NOMO-1 treated with dmso at 0.1 percent for 144 hours (cell line): ENCODE data around the gene SLC16A7.

Source experiments
- DNase-seq: peaks from one replicate; lab custom pipeline; 2025; ENCODE audit not compliant: unreplicated experiment; lab: John Stamatoyannopoulos, UW

Gene SLC16A7

DNA sequence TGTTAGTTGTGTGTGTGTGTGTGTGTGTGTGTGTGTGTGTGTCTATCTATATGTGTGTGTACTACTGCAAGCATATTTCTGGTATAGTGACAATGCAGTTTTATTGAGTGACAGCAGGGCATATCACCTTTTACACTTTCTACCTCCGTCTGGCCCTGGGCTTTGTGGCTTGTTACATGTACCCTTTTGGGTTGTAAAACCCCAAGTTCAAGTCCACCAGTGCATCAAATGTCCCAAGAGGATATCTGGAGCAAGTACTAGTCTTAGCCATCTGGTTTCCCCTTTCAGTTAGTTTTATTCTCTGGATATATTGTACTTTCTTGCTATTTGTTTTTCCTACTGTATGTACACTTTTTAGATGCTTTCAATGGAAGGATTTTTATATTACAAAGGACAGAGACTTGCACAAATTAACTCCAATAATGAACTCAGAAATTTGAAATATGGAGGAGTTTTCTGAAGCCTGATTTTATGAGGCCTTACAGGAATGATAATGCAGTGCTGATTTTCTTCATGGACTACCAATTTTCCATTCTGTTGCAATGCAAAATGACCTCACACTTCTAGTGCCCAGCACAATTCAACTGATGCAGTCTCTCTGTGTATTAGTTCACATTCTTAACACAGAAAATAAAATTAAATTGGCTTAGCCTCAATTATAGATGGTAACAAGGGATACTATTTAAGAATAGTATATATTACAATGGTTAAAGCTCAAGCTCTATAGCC, 29.1 kb downstream of the SLC16A7 start:
- no peak for DNase-seq

DNA sequence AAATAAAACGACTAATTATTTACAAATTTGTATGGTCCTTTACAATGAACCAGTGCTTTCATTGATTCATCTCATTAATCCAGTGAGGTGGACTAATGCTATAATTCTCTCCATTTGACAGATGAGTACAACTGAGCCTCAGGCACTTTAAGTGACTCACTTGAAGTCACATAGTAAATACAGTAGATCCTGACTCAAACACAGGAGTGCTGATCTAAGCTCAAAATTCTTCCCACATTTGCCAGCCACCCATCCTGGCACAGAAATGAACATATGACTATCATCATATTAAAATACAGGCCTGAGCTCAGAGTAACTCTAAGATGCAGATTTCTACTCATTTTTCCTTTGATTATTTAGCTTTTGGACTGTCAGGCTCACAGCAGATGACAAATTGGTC, 30.6 kb downstream of the SLC16A7 start:
- DNase-seq, result no peak

DNA sequence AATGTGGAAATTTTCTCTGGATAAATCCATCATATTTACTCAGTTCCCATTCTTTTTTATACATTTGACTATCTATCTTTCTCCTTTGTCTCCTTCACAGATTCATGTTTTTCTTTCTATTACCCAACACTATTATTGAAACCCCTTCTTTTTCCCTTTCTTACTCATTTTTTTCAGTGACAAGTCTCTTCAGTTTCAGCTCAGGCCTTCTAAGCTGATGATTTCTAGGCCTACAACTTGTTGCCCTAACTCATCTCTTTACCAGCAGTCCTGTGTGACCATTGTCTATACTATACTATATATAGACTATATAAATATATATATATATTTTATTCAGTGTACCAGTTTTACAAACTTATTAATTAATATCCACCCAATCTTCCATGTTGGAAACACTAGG, 31.8 kb downstream of the SLC16A7 start:
- no peak for DNase-seq

- DNase-seq, result no peak
These were observed 34.1 kb downstream of the SLC16A7 start for GRCh38 chr12:59629890-59630289.

DNA sequence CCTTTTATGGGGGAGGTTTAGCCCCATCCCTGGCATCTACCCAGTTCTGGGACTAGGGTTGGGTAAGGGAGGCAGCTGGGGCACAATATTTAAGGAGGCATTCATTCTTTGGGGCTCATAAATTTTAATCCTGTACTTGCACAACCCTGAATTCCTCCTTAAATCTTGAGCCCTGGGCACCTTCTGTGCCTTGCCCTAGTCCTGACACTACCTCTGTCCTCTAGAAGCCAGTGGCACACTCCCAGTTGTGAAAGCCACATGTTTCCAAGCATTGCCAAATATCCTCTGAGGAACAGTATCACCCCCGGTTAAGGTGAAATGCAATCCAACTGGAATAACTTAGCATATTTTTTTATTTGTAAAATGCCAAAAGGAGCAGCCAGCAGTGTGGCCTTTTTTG, 36.6 kb downstream of the SLC16A7 start:
- DNase-seq, result no peak

- DNase-seq, result no peak
These were observed 38.4 kb downstream of the SLC16A7 start for GRCh38 chr12:59634254-59634653.

DNA sequence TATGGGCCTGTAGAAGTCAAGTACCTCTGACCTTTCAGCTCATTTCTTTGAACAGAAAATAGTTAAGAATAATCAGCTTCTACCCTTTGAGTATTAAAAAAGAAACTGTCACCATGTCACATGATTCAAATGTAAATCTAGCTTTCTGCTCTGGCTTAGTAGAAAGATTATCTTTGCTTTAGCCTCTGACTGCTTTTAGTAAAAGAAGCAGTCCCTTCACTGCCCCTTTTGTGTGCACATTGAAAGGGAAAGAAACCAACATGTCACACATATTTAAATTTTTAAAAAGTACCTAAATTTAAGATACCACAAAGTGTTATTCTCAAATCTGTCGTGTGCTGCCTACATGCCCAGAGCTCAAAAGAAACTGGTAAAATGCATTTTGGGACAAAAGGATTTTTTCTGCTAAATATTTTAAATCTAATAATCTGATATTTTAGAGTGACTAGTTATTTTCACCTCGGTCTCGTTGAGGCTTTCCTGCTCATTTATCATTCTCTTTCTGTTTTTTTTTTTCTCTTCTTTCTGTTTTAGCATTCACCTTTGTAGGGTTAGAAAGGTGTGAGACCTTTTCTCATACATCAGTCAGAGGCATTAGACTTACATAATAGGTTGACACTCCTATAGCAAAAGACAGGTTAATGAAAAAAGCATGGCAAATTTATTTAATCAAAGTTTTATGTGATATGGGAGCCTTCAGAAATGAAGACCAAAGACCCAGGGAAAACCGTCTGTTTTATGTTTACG, 41.3 kb downstream of the SLC16A7 start:
- DNase-seq, result no peak

DNA sequence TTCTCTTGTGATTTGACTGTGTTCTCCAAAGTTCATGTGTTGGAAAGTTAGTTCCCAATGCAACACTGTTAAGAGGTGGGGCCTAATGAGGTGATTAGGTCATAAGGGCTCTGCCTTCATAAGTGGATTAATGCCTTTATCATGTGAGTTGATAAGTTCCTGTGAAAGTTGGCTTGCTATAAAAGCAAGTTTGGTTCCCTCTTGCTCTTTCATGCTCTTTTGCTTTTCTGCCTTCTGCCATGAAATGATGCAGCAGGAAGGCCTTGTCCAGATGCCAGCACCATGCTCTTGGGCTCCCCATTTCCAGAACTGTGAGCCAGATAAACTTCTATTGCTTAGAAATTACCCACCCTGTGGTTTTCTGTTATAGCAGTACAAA, 41.9 kb downstream of the SLC16A7 start:
- DNase-seq, result no peak

DNA sequence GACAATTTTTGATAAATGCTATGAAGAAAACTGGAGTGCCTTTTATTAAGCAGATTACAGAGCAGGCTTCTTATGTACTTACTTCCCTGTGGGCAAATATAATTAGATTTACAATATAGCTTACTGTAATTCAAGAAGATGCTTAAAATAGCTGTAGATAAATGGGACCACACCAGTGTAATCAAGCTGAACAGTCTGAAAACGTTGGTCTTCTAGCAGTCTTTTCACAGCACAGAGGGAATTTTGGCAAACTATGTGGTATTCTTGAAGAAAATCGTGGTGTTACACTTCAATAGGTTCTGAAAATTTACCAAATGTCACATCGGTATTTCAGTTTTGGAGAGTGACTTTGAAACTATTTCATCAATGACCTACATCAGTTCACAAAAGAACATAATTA, 47.7 kb downstream of the SLC16A7 start:
- no peak for DNase-seq

- no peak for DNase-seq
These were observed 49.4 kb downstream of the SLC16A7 start for GRCh38 chr12:59645242-59645641.

GRCh38 chr12:59646636-59647035, 50.8 kb downstream of the SLC16A7 start:
- no peak for DNase-seq

DNA sequence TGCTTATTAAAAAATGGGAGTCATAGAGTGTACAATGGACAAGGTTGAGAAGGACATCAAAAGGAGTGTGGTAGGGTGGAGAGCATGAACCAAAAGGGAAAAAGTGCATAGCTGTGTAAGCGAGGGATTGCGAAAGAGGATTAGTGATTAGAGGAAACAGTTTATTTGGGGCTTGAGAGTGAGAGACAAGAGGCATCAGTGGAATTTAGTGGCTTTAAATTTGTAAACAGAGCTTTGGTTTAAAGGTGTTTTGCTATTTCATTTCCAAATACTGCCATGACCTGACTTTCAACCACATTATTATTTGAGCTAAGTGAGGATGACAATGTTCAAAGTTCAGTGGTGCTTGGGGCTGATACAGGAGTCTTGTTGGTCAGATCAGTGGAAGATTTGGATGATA, 53.4 kb downstream of the SLC16A7 start:
- DNase-seq, result peak; percentile 0

- no peak for DNase-seq
These were observed 54.9 kb downstream of the SLC16A7 start for GRCh38 chr12:59650588-59651228.

GRCh38 chr12:59651229-59651920, 55.5 kb downstream of the SLC16A7 start:
- DNase-seq, result no peak

DNA sequence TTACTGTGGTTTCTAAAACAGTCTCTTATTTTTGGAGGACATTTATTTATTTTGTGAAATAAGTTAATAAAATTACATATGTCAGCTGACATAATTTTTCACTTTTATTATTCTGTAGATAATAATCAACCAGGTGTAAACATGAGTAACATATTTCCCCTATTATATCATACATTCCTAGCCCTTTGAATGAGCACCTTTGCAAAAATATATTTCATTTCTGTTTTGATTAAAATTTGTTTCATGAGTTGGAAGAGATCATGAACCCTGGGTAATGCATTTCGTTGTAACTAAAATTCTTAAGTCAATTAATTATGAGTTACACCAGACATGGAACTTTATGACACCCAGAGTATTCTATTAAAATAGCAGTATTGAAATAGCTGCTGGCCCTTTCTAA, 56.3 kb downstream of the SLC16A7 start:
- no peak for DNase-seq

GRCh38 chr12:59654061-59654460, 58.2 kb downstream of the SLC16A7 start:
- DNase-seq, result no peak

DNA sequence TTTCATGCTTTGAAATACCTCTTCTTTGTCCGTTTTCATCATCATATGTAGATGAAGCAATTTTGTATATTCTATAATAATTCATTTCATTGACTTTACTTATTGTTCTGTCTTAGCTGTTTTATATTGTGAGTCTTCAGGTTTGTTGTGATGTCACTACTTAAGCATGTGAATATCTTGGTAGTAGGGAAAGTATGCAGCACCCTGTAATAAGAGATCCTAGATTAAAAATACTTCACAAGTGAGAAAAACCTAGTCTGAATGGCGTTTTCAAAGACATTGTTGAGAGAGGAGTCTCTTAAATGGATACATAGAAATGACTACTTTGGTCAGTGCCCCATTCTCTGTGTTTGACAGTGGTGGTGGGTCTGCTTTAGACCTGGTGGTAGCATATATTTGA, 61.4 kb downstream of the SLC16A7 start:
- DNase-seq, result no peak

DNA sequence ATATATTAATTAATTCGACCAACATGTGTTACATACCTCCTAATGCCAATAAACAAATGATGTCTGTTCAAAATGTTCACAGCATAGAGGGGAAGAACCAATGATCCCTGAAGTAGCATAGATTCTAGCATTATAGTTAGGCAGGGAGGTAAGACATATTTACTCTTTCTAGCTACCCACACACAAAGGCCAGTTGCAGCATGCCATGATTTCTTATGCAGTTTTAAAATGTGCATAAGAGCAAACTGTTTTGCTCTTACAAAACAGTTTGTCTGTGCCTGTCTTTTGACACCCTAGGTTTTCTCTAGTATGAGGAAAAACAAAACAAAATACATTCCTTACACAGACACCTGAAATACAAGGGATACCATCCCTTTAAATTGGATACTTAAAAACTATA, 61.9 kb downstream of the SLC16A7 start:
- DNase-seq, result no peak

DNA sequence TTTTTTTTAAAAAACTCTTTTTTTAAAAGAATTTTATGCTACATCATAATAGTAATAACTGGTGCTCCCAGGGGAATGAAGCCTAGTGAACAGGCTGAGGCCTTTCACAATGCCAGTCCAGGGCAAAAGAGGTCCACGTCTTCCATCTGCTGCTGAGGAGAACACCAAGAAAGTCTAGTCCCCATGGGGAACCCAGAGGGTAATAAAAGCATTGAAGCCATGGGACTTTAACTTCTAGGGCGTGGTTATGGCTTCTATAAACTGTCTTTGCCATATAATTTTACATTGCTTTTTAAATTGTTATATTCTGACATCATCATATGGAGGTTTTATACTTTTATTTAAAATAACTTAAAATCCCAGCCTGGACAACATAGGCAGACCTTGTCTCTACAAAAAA, 64.3 kb downstream of the SLC16A7 start:
- DNase-seq, result no peak

DNA sequence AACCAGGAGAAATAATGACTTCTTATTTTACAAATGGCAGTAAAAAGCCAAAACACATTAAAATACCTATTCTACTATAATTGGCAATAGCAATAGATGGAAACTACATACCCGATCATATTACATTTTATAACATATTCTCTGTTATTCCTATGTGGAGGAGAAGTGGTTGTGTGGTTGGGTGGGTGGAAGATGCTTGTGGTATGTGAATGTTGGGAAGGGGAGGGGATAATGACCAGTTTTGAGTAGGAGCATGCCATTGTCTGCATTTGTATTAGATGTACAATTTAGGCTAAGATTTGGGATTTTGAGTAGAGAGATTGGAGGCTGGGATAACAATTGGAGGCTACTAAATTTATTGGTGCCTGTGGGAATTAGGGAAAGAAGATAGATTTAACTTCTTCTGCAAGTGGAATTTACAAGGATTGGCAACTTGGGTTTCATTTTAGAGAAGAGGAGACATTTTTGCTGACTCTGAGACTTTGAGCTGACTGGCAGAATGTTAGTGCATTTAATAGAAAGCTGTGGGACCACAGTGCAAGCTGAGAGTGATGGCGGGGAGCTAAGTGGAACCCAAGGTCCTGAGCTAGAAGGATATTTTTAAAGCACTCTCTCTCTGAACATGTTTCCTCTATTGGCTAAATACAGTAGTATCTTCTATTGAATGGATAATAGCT, 65.2 kb downstream of the SLC16A7 start:
- DNase-seq, result no peak

DNA sequence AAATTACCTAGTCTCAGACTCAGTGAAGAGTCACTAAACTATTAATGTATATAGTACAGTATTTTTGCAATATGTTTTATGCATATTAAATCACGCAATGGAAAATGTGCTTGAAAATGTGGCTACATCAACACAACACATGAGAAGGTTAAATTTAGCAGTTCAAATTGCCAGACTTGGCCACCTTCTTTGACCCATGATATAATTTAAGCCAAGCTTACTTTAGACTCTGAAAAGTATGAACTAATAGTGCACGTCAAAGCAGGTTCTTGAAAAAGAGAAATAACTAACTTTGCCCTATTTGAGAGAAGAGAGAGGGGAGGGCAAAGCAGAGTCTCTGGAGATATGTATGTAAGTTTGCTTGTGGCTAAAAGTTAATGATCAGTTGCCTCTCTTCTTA, 68.7 kb downstream of the SLC16A7 start:
- DNase-seq, result no peak
